Gastrocnemius medialis (tissue), 4 donors: ENCODE measurements around the gene POLL. TPM values are rescaled to one million over a fixed set of nuclear protein-coding genes. Genes with fewer than 3 reads are reported as not detected.
A peak's percentile ranks its signal among the peaks of the same experiment; 100 is the strongest.

Experiments used
- ATAC-seq, 2 donors: fragments of 150-250 bp; one replicate each; pipeline ENCODE4 v1.9.1; 2016
- DNase-seq, 2 donors: peaks; one replicate each; pipeline ENCODE4 v3.0.0-alpha.2; 2019
- H3K27ac ChIP-seq, 4 donors: fragments of 200-600 bp; sonication (generic); 1 replicate in 1 of 4; 2 replicates in 3 of 4; pipeline ENCODE4 v1.5.1; 2016 to 2018; ENCODE audit warnings: mild to moderate bottlenecking in 2 of 4, moderate library complexity in 1 of 4
- H3K27me3 ChIP-seq, 3 donors: fragments of 200-600 bp; sonication (generic) in 2 of 3; 1 replicate in 1 of 3; 2 replicates in 2 of 3; pipeline versions ENCODE4 v1.5.1 to v1.6.0; 2016 to 2019; ENCODE audit warnings: mild to moderate bottlenecking in 1 of 3, moderate library complexity in 1 of 3
- H3K36me3 ChIP-seq, 2 donors: fragments of 200-600 bp; sonication (generic) in 1 of 2; one replicate each; pipeline ENCODE4 v1.5.1; 2017 to 2018
- H3K4me1 ChIP-seq, 2 donors: fragments of 200-600 bp; sonication (generic) in 1 of 2; one replicate each; pipeline ENCODE4 v1.5.1; 2016 to 2017; ENCODE audit warnings: mild to moderate bottlenecking in 2 of 2
- H3K4me3 ChIP-seq, 4 donors: fragments of 200-600 bp; sonication (generic) in 3 of 4; 1 replicate in 1 of 4; 2 replicates in 3 of 4; pipeline ENCODE4 v1.5.1; 2016 to 2019; ENCODE audit warnings: mild to moderate bottlenecking in 2 of 4
- H3K9me3 ChIP-seq, 3 donors: fragments of 200-600 bp; sonication (generic) in 2 of 3; 1 replicate in 1 of 3; 2 replicates in 2 of 3; pipeline ENCODE4 v1.5.1; 2016 to 2019
- CTCF ChIP-seq, 5 experiments: fragments of 450-650 bp in 3 of 5; fragments of 200-600 bp in 2 of 5; sonication (generic) in 2 of 5; IDR thresholded peaks in 4 of 5; conservative IDR thresholded peaks in 1 of 5; 1 replicate in 4 of 5; 2 replicates in 1 of 5; pipeline ENCODE4 v1.5.1; 2016 to 2019; ENCODE audit warnings: antibody characterized with exemption in 5 of 5, mild to moderate bottlenecking in 3 of 5, moderate library complexity in 3 of 5
- POLR2A ChIP-seq, 2 donors: fragments of 450-650 bp; IDR thresholded peaks; one replicate each; pipeline ENCODE4 v1.6.1; 2017; ENCODE audit warnings: antibody characterized with exemption in 2 of 2, mild to moderate bottlenecking in 2 of 2, moderate library complexity in 2 of 2
- in situ Hi-C, 4 donors: fragments of 200-750 bp; cut with MboI; loops; one replicate each; pipeline versions ENCODE4 v1.15.0 to v1.8.0; 2017; ENCODE audit warnings: low sequenced_read_pairs in 4 of 4
- intact Hi-C: fragments of 100-400 bp; cut with DNase I; formaldehyde crosslinking; loops from one replicate; pipeline ENCODE4 v1.15.1; 2023; ENCODE audit warnings: low total_unique reads
- total RNA-seq, 4 donors: library from RNA; depleted of rRNA; stranded (reverse); fragments of >200 nt; gene quantifications; one replicate each; pipeline versions ENCODE4 v1.1.0 to v1.2.3, GENCODE V29; 2016

Gene POLL
- total RNA-seq, 4 donors from 2014 or later = 15.4 to 33.1 (median 29.4) TPM

GRCh38 chr10:101571271-101571925 lies 16.7 kb downstream of the POLL start:
- intact Hi-C loops (loop anchor here (2.0 to 10.0 kb wide), 4 partner anchors 35 to 409 kb away; no protein-coding TSS in a partner anchor), in situ Hi-C loops (loop anchor here in 3 of 4 donors (5.0 to 25.0 kb wide), 2 partner anchors 259 to 359 kb away; no protein-coding TSS in a partner anchor)
- peaks cover 26 to 36% (median 26%) of the 10 kb centered on the region in 3 donors for H3K27me3 ChIP-seq
- no peaks in the 10 kb centered on the region for H3K36me3 ChIP-seq
- peaks cover 11 to 14% of the 10 kb centered on the region in 2 donors for H3K4me1 ChIP-seq
- no peak overlapping the region for H3K4me3 ChIP-seq
- peaks cover 0 to 8% (median 6%) of the 10 kb centered on the region in 3 donors for H3K9me3 ChIP-seq
- DNase-seq = no peak
- TF ChIP-seq POLR2A (IDR thresholded peaks at IDR 0.05) (no peak), CTCF (IDR thresholded peaks at IDR 0.05 in 4 of 5, conservative IDR thresholded peaks at IDR 0.05 in 1 of 5) (no peak)
- no peak overlapping the region for H3K27ac ChIP-seq
- no peak for ATAC-seq

- TF ChIP-seq CTCF (IDR thresholded peaks at IDR 0.05 in 4 of 5, conservative IDR thresholded peaks at IDR 0.05 in 1 of 5) = peak in 2 of 5 experiments; percentile 0 to 9
- TF ChIP-seq POLR2A (IDR thresholded peaks at IDR 0.05) = no peak
- in situ Hi-C loops = loop anchor here in 3 of 4 donors (5.0 to 25.0 kb wide), 2 partner anchors 258 to 358 kb away; no protein-coding TSS in a partner anchor
- no peak for DNase-seq
- Histone ChIP-seq H3K4me1 (peaks cover 11 to 18% of the 10 kb centered on the region in 2 donors), H3K27me3 (peaks cover 32 to 43% (median 33%) of the 10 kb centered on the region in 3 donors), H3K9me3 (peaks cover 0 to 8% (median 6%) of the 10 kb centered on the region in 3 donors), H3K4me3 (peak overlapping the region; percentile 57 to 66 (median 62)), H3K27ac (no peak overlapping the region), H3K36me3 (no peaks in the 10 kb centered on the region)
- peak in 1 of 2 donors; percentile 52 for ATAC-seq
- intact Hi-C loops = loop anchor here (1.0 to 10.0 kb wide), 5 partner anchors 34 to 408 kb away; no protein-coding TSS in a partner anchor
These were observed 17.4 kb downstream of the POLL start for GRCh38 chr10:101570428-101571270.

GRCh38 chr10:101569622-101570427 lies 18.2 kb downstream of the POLL start:
- in situ Hi-C loops (loop anchor here (5.0 to 25.0 kb wide), 5 partner anchors 258 to 358 kb away; no protein-coding TSS in a partner anchor), intact Hi-C loops (loop anchor here (1.0 to 10.0 kb wide), 5 partner anchors 33 to 407 kb away; no protein-coding TSS in a partner anchor)
- H3K27ac ChIP-seq = no peak overlapping the region
- ATAC-seq (peak; percentile 84 to 87), DNase-seq (peak; percentile 45 to 50)
- peak overlapping the region; percentile 57 to 66 (median 62) for H3K4me3 ChIP-seq
- TF ChIP-seq CTCF (IDR thresholded peaks at IDR 0.05 in 4 of 5, conservative IDR thresholded peaks at IDR 0.05 in 1 of 5) (peak; percentile 25 to 98 (median 91)), POLR2A (IDR thresholded peaks at IDR 0.05) (no peak)
- H3K36me3 ChIP-seq = no peaks in the 10 kb centered on the region
- peaks cover 32 to 49% (median 37%) of the 10 kb centered on the region in 3 donors for H3K27me3 ChIP-seq
- peaks cover 0 to 8% (median 6%) of the 10 kb centered on the region in 3 donors for H3K9me3 ChIP-seq
- H3K4me1 ChIP-seq = peaks cover 11 to 18% of the 10 kb centered on the region in 2 donors

- Histone ChIP-seq H3K27me3 (peaks cover 32 to 50% (median 37%) of the 10 kb centered on the region in 3 donors), H3K27ac (no peak overlapping the region), H3K9me3 (peaks cover 0 to 8% (median 6%) of the 10 kb centered on the region in 3 donors), H3K4me3 (peak overlapping the region in 1 of 4 donors; percentile 60), H3K36me3 (no peaks in the 10 kb centered on the region), H3K4me1 (peaks cover 11 to 18% of the 10 kb centered on the region in 2 donors)
- in situ Hi-C loops = loop anchor here (10.0 to 25.0 kb wide), 4 partner anchors 257 to 354 kb away; no protein-coding TSS in a partner anchor
- no peak for DNase-seq
- no peak for ATAC-seq
- TF ChIP-seq POLR2A (IDR thresholded peaks at IDR 0.05) = no peak
- no peak for TF ChIP-seq CTCF (IDR thresholded peaks at IDR 0.05 in 4 of 5, conservative IDR thresholded peaks at IDR 0.05 in 1 of 5)
- intact Hi-C loops = no loop called here
These were observed 18.8 kb downstream of the POLL start for GRCh38 chr10:101569323-101569621.
